Mesenchymal stem cell (in vitro differentiated cells and primary cell): ENCODE results near the gene RELT.

Experiments used
- DNase-seq: peaks from one replicate; pipeline ENCODE4 v3.0.0-alpha.2; 2013
- H2AFZ ChIP-seq: one replicate; pipeline ENCODE4 v1.6.1; 2013; ENCODE audit warnings: low read depth, mild to moderate bottlenecking, control low read depth, inconsistent platforms, low read length, moderate library complexity
- H2AK5ac ChIP-seq: 2 replicates; pipeline ENCODE4 v1.6.1; 2013; ENCODE audit warnings: low read length, moderate library complexity, mild to moderate bottlenecking, inconsistent platforms; ENCODE audit not compliant: severe bottlenecking
- H2BK120ac ChIP-seq: one replicate; pipeline ENCODE4 v1.6.1; 2013; ENCODE audit warnings: low read depth, mild to moderate bottlenecking, inconsistent platforms, low read length, moderate library complexity
- H2BK12ac ChIP-seq, 2 experiments: one replicate each; pipeline ENCODE4 v1.6.1; 2013; ENCODE audit warnings: inconsistent platforms in 2 of 2, low read length in 2 of 2, mild to moderate bottlenecking in 2 of 2, moderate library complexity in 2 of 2, control low read depth in 1 of 2
- H2BK15ac ChIP-seq: one replicate; pipeline ENCODE4 v1.6.1; 2013; ENCODE audit warnings: mild to moderate bottlenecking, low read depth, inconsistent platforms; ENCODE audit not compliant: poor library complexity, severe bottlenecking
- H2BK5ac ChIP-seq: 2 replicates; pipeline ENCODE4 v1.6.1; 2013; ENCODE audit warnings: low read depth, mild to moderate bottlenecking, low read length, control low read depth, inconsistent platforms; ENCODE audit not compliant: poor library complexity, severe bottlenecking
- H3K14ac ChIP-seq, 2 experiments: one replicate each; pipeline ENCODE4 v1.6.1; 2013; ENCODE audit warnings: inconsistent platforms in 2 of 2, low read length in 2 of 2, control low read depth in 1 of 2, mild to moderate bottlenecking in 1 of 2, moderate library complexity in 1 of 2
- H3K18ac ChIP-seq, 2 experiments: one replicate each; pipeline ENCODE4 v1.6.1; 2013; ENCODE audit warnings: inconsistent platforms in 2 of 2, low read length in 2 of 2, control low read depth in 1 of 2, low read depth in 1 of 2, mild to moderate bottlenecking in 1 of 2
- H3K23ac ChIP-seq, 2 experiments: one replicate each; pipeline ENCODE4 v1.6.1; 2013; ENCODE audit warnings: inconsistent platforms in 2 of 2, low read length in 2 of 2, mild to moderate bottlenecking in 2 of 2, moderate library complexity in 2 of 2, control low read depth in 1 of 2
- H3K27ac ChIP-seq: 2 replicates; pipeline ENCODE4 v1.5.1; 2013; ENCODE audit warnings: mild to moderate bottlenecking, moderate library complexity, low read length, control low read depth, inconsistent platforms; ENCODE audit not compliant: poor library complexity, severe bottlenecking
- H3K27me3 ChIP-seq, 2 experiments: 2 replicates each; pipeline versions ENCODE4 v1.6.1 to v1.7.0; 2013; ENCODE audit warnings: low read length in 2 of 2, mild to moderate bottlenecking in 2 of 2, moderate library complexity in 2 of 2, control low read depth in 1 of 2, inconsistent platforms in 1 of 2; ENCODE audit not compliant: control insufficient read depth in 1 of 2, insufficient read depth in 1 of 2
- H3K36me3 ChIP-seq, 2 experiments: 2 replicates each; pipeline versions ENCODE4 v1.6.1 to v1.7.0; 2013; ENCODE audit warnings: low read length in 2 of 2, control low read depth in 1 of 2, inconsistent platforms in 1 of 2, low read depth in 1 of 2, mild to moderate bottlenecking in 1 of 2; ENCODE audit not compliant: insufficient read depth in 2 of 2, control insufficient read depth in 1 of 2
- H3K4ac ChIP-seq, 2 experiments: one replicate each; pipeline ENCODE4 v1.6.1; 2013; ENCODE audit warnings: inconsistent platforms in 2 of 2, low read length in 2 of 2, mild to moderate bottlenecking in 2 of 2, moderate library complexity in 2 of 2, control low read depth in 1 of 2, low read depth in 1 of 2
- H3K4me1 ChIP-seq: 2 replicates; pipeline ENCODE4 v1.6.1; 2013; ENCODE audit warnings: low read depth, low read length, control low read depth; ENCODE audit not compliant: control insufficient read depth, insufficient read depth
- H3K4me2 ChIP-seq: 2 replicates; pipeline ENCODE4 v1.6.1; 2013; ENCODE audit warnings: low read length, mild to moderate bottlenecking, inconsistent platforms; ENCODE audit not compliant: poor library complexity, severe bottlenecking
- H3K4me3 ChIP-seq, 2 experiments: 2 replicates each; pipeline versions ENCODE4 v1.5.1 to v1.7.0; 2013; ENCODE audit warnings: low read length in 2 of 2, mild to moderate bottlenecking in 2 of 2, control low read depth in 1 of 2, low read depth in 1 of 2; ENCODE audit not compliant: insufficient read depth in 1 of 2
- H3K79me1 ChIP-seq: replicated peaks from 2 replicates; pipeline ENCODE4 v1.6.1; 2013; ENCODE audit warnings: mild to moderate bottlenecking, control low read depth, low read length, inconsistent platforms; ENCODE audit not compliant: poor library complexity, severe bottlenecking
- H3K9ac ChIP-seq: 2 replicates; pipeline ENCODE4 v1.7.0; 2013; ENCODE audit warnings: mild to moderate bottlenecking, low read length, moderate library complexity
- H3K9me3 ChIP-seq: 2 replicates; pipeline ENCODE4 v1.7.0; 2013; ENCODE audit warnings: mild to moderate bottlenecking, low read length; ENCODE audit not compliant: control insufficient read depth
- H4K8ac ChIP-seq: one replicate; pipeline ENCODE4 v1.6.1; 2013; ENCODE audit warnings: inconsistent platforms, mild to moderate bottlenecking, low read length, moderate library complexity
- H4K91ac ChIP-seq: one replicate; pipeline ENCODE4 v1.6.1; 2013; ENCODE audit warnings: mild to moderate bottlenecking, low read length, inconsistent platforms
- WGBS: methylation state at CpG from one replicate; pipeline ENCODE4 v1.1.7; 2013; ENCODE audit warnings: mixed read lengths; 5-methylcytosine and 5-hydroxymethylcytosine counted together

RELT gene

DNA sequence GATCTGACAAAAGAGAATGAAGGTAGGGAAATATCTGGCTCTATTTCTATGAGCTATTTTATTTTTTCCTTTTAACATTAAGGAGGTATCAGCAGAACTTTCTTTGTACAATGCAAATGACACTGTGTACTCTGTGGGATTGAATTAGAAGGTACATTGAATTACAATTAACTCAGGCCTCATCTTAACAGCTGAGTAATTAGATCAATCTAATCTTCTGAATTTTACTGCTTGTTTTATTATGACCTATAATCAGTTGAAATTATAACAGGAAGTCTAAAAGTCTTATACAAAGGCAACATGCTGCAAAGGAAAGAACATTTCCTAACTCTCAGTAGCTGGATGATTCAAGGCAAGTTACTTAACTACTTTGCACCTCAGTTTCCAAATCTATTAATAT is 69.8 kb downstream of the RELT start:
- peaks cover 0 to 4% of the 10 kb centered on the region in 2 experiments for H3K36me3 ChIP-seq
- no peak overlapping the region for H3K14ac ChIP-seq
- H2BK120ac ChIP-seq = no peak overlapping the region
- no peak overlapping the region for H3K4me3 ChIP-seq
- H4K8ac ChIP-seq = no peak overlapping the region
- H3K9me3 ChIP-seq = no peaks in the 10 kb centered on the region
- no peak overlapping the region for H3K27ac ChIP-seq
- no peak overlapping the region for H2BK15ac ChIP-seq
- no peak overlapping the region for H3K4me2 ChIP-seq
- H2AFZ ChIP-seq = no peak overlapping the region
- no peak overlapping the region for H3K23ac ChIP-seq
- peaks cover 15% of the 10 kb centered on the region for H3K79me1 ChIP-seq
- no peak overlapping the region for H2AK5ac ChIP-seq
- H2BK5ac ChIP-seq = no peak overlapping the region
- DNase-seq = no peak
- no peak overlapping the region for H4K91ac ChIP-seq
- H2BK12ac ChIP-seq = no peak overlapping the region
- H3K9ac ChIP-seq = no peak overlapping the region
- H3K4ac ChIP-seq = no peak overlapping the region
- no peaks in the 10 kb centered on the region for H3K27me3 ChIP-seq
- no peak overlapping the region for H3K18ac ChIP-seq
- H3K4me1 ChIP-seq = no peaks in the 10 kb centered on the region

GRCh38 chr11:73446766-73447165 is 70.6 kb downstream of the RELT start:
- Histone ChIP-seq H3K18ac (no peak overlapping the region), H2BK5ac (no peak overlapping the region), H4K8ac (no peak overlapping the region), H2BK12ac (no peak overlapping the region), H2BK120ac (no peak overlapping the region), H3K9ac (no peak overlapping the region), H3K4me2 (no peak overlapping the region), H3K4ac (no peak overlapping the region), H2AK5ac (no peak overlapping the region), H3K4me3 (no peak overlapping the region), H4K91ac (no peak overlapping the region), H3K14ac (no peak overlapping the region), H3K9me3 (no peaks in the 10 kb centered on the region), H2AFZ (no peak overlapping the region), H2BK15ac (no peak overlapping the region), H3K36me3 (no peaks in the 10 kb centered on the region), H3K4me1 (no peaks in the 10 kb centered on the region), H3K27me3 (no peaks in the 10 kb centered on the region), H3K23ac (no peak overlapping the region), H3K27ac (no peak overlapping the region), H3K79me1 (peaks cover 16% of the 10 kb centered on the region)
- DNase-seq = no peak
- 95% methylated on average over 2 of the region's 2 CpGs for WGBS
